Memory B cell (primary cell): Measurements from ENCODE around the gene SRRM3.
A peak's percentile ranks its signal among the peaks of the same experiment; 100 is the strongest.
"Not testable (repeated sequence)": the region's sequence is repeated elsewhere in the genome, so short reads cannot be mapped to it uniquely, and the experiment has no call there.

ENCODE experiments used
- ATAC-seq: fragments of 150-1000 bp; cut with Tn5 transposase; 2 replicates; pipeline ENCODE4 v1.10.0; 2021; ENCODE audit warnings: low read depth, mild to moderate bottlenecking, moderate library complexity
- DNase-seq, 2 donors: peaks; one replicate each; pipeline ENCODE4 v3.0.0; 2022; ENCODE audit warnings: low spot score in 2 of 2
- H3K27ac Mint-ChIP-seq: one replicate; pipeline ENCODE4 v1.8.0; 2022; ENCODE audit warnings: mild to moderate bottlenecking, moderate library complexity, mixed read lengths
- H3K27me3 Mint-ChIP-seq: one replicate; pipeline ENCODE4 v1.8.0; 2022; ENCODE audit warnings: mixed read lengths
- H3K36me3 Mint-ChIP-seq: one replicate; pipeline ENCODE4 v1.8.0; 2022; ENCODE audit warnings: mild to moderate bottlenecking, mixed read lengths
- H3K4me1 Mint-ChIP-seq: one replicate; pipeline ENCODE4 v1.8.0; 2022; ENCODE audit warnings: mixed read lengths
- H3K4me3 Mint-ChIP-seq: one replicate; pipeline ENCODE4 v1.8.0; 2022; ENCODE audit warnings: mild to moderate bottlenecking, moderate library complexity, mixed read lengths
- H3K9me3 Mint-ChIP-seq: one replicate; pipeline ENCODE4 v1.8.0; 2022; ENCODE audit warnings: mixed read lengths

Gene SRRM3

DNA sequence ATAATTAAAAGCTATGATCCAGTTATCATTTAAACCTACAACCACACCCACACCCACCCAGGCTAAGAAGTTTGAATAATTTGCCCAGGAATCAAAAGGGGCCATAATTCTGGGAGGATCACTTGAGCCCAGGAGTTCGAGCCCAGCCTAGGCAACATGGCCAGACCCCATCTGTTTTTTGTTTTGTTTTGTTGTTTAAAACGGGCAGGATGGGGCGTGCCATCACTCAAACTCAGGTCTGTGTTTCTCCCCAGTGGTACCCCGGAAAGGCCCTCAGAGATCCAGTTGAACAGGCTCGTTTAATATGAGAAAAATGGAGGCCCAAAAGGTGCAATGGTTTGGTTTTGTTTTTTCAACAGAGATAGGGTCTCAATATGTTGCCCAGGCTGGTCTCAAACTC lies 124.1 kb downstream of the SRRM3 start:
- Mint-ChIP-seq H3K4me1 (peaks cover 16% of the 10 kb centered on the region), H3K27me3 (no peaks in the 10 kb centered on the region), H3K36me3 (peaks cover 22% of the 10 kb centered on the region), H3K4me3 (no peak overlapping the region), H3K27ac (no peak overlapping the region), H3K9me3 (no peaks in the 10 kb centered on the region)
- ATAC-seq (no peak), DNase-seq (no peak)

DNA sequence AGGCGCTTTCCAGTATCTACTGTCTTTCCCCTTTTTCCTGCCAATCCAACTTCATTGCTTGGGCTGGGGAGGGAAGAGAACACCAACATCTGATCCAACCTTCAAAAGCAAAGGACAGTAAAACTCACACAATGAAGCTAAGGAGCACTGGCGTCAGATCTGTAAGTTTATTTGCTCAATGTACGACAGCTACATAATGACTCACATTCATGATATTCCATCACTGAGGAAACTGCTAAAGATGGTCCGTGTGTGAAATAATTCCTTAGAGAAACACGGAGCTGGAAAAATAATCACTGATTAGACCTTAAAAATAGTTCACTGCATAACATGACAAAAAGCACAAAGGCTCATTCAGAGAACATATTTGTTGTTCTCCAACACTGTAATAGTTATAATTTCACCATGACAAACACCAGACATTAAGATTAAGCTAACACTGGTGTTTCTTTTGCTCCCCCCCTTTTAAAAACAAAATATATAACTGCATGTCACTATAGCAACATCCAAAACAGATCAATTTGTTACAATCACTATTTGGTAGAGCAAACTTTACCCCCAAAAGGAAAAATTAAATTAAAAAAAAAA lies 125.0 kb downstream of the SRRM3 start:
- H3K9me3 Mint-ChIP-seq: no peaks in the 10 kb centered on the region
- H3K27ac Mint-ChIP-seq: no peak overlapping the region
- H3K27me3 Mint-ChIP-seq: no peaks in the 10 kb centered on the region
- peaks cover 22% of the 10 kb centered on the region for H3K36me3 Mint-ChIP-seq
- no peak overlapping the region for H3K4me3 Mint-ChIP-seq
- no peak for DNase-seq
- H3K4me1 Mint-ChIP-seq: peaks cover 16% of the 10 kb centered on the region
- ATAC-seq: no peak

DNA sequence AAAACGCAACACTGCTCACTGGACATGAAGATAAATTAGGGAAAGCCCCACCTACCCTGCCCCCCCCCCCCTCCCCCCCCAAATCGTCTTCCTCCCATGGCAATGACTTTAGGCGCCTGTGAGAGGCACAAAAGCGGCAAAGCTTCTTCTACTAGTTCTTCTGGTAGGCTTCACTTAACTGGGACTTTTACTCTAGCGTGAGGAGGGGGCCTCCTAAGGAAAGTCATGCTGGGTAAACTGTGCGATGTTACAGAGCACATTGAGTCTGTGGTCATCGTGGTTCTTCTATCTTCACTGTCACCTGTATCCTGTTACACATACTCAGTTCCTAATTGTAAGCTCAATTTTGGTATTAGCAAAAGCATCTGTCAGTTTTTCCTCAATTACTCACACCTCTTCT lies 125.9 kb downstream of the SRRM3 start:
- H3K36me3 Mint-ChIP-seq: peaks cover 22% of the 10 kb centered on the region
- H3K4me3 Mint-ChIP-seq: no peak overlapping the region
- H3K27me3 Mint-ChIP-seq: no peaks in the 10 kb centered on the region
- ATAC-seq (peak; percentile 54), DNase-seq (no peak)
- H3K4me1 Mint-ChIP-seq: peaks cover 22% of the 10 kb centered on the region
- no peaks in the 10 kb centered on the region for H3K9me3 Mint-ChIP-seq
- no peak overlapping the region for H3K27ac Mint-ChIP-seq

DNA sequence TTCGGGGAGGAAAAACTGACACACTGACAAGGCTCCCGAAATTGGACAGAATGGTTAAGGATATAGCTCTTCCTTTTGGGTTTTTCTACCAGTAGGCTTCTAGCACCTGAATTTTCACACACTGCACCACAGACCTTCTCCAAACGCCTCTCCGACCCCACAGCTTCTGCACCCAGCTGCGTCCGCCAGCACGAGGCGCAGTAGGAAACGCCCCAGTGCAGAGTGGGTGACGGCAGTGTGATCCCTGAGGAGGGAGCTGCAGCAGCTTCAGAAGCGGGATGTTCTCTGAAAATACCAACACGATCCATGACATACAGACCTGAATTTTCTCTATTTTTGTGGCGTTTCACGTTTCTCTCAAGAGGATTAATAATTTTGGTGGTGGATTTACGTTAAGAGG lies 126.7 kb downstream of the SRRM3 start:
- no peak for DNase-seq
- Mint-ChIP-seq H3K27me3 (no peaks in the 10 kb centered on the region), H3K4me3 (no peak overlapping the region), H3K9me3 (no peaks in the 10 kb centered on the region), H3K36me3 (peaks cover 24% of the 10 kb centered on the region), H3K4me1 (peaks cover 26% of the 10 kb centered on the region), H3K27ac (no peak overlapping the region)
- no peak for ATAC-seq

DNA sequence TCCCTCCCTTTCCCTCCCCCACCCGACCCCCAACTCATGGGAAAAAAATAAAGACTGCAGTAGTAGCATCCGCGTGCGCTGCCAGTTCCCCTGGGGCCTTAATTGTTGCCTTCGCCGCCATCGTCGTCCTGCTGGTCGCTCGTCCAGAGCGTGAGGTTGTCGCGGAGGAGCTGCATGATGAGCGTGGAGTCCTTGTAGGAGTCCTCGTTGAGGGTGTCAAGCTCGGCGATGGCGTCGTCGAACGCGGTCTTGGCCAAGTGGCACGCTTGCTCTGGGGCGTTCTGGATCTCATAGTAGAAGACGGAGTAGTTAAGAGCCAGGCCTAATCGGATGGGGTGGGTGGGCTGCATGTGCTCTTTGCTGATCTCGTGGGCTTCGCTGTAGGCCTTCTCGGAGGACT lies 127.8 kb downstream of the SRRM3 start:
- no peak for DNase-seq
- Mint-ChIP-seq H3K27ac (peak overlapping the region; percentile 48), H3K36me3 (peaks cover 25% of the 10 kb centered on the region), H3K27me3 (no peaks in the 10 kb centered on the region), H3K9me3 (no peaks in the 10 kb centered on the region), H3K4me3 (no peak overlapping the region), H3K4me1 (peaks cover 31% of the 10 kb centered on the region)
- ATAC-seq: no peak

DNA sequence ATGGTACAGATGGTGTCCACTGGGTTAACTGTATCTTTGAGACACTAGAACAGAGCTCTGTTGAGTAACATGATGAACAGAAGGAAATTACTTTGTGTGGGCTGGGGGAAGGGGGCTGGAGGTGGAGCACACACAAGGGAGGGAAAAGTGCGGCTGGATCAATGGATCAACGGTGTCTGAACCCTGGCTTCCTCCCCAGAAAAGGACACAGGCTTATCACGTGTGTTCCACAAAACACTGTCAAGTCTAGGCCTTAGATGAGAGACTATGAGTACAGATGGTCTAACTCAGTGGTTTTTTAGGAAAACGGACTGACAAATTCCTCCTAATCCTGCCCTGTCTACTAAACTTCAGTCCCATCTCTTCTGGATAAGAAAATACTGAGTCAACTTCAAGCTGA lies 128.6 kb downstream of the SRRM3 start:
- peaks cover 25% of the 10 kb centered on the region for H3K36me3 Mint-ChIP-seq

DNA sequence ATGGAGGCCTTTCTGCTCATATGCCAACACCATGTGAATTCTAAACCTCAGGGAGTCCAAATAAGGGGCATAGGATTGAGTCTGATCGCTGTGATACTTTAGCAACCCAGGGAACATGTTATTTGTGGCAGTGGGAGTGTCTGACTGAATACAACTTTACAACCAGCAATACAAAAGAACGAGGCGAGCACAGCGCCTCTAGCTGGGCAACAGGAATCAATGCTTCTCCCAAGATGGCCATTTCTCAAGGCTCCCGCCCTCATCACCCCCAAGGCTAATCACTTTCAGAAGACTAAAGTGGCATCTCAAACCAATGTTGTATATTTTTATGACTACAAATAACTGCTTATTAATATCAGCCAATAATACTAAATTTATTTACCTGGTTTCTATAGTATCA lies 129.0 kb downstream of the SRRM3 start:
- no peaks in the 10 kb centered on the region for H3K27me3 Mint-ChIP-seq

More for the DNA sequence above, 128.6 kb downstream of the SRRM3 start:
- no peaks in the 10 kb centered on the region for H3K9me3 Mint-ChIP-seq
- no peak overlapping the region for H3K4me3 Mint-ChIP-seq
- peaks cover 31% of the 10 kb centered on the region for H3K4me1 Mint-ChIP-seq
- DNase-seq: no peak
- H3K27me3 Mint-ChIP-seq: no peaks in the 10 kb centered on the region
- no peak for ATAC-seq
- H3K27ac Mint-ChIP-seq: peak overlapping the region; percentile 48

DNA sequence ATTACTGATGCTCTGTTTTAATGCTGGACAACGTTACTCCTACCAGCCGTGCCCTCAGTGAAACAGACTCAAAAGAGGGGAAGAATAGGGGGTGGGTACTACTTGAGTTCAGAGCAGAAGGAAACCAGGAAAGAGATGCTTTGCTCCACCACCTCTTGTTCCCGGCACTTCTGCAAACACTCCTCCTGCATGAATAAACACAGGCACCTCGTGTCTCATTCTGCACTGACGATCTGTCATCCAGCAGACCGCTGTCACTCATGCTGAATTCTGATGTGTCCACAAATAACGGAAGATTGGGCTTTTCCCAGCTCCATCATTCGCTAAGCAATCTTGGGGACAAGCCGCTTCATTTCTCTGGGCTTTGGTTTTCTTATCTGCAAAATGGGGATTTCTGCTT lies 130.4 kb downstream of the SRRM3 start:
- Mint-ChIP-seq H3K4me3 (no peak overlapping the region), H3K36me3 (peaks cover 22% of the 10 kb centered on the region), H3K27ac (peak overlapping the region; percentile 53), H3K9me3 (no peaks in the 10 kb centered on the region), H3K4me1 (peaks cover 37% of the 10 kb centered on the region), H3K27me3 (no peaks in the 10 kb centered on the region)
- DNase-seq (no peak), ATAC-seq (no peak)

More for the DNA sequence above, 129.0 kb downstream of the SRRM3 start:
- Mint-ChIP-seq H3K27ac (no peak overlapping the region), H3K9me3 (no peaks in the 10 kb centered on the region), H3K36me3 (peaks cover 25% of the 10 kb centered on the region), H3K4me1 (peaks cover 31% of the 10 kb centered on the region), H3K4me3 (no peak overlapping the region)
- no peak for ATAC-seq
- no peak for DNase-seq

DNA sequence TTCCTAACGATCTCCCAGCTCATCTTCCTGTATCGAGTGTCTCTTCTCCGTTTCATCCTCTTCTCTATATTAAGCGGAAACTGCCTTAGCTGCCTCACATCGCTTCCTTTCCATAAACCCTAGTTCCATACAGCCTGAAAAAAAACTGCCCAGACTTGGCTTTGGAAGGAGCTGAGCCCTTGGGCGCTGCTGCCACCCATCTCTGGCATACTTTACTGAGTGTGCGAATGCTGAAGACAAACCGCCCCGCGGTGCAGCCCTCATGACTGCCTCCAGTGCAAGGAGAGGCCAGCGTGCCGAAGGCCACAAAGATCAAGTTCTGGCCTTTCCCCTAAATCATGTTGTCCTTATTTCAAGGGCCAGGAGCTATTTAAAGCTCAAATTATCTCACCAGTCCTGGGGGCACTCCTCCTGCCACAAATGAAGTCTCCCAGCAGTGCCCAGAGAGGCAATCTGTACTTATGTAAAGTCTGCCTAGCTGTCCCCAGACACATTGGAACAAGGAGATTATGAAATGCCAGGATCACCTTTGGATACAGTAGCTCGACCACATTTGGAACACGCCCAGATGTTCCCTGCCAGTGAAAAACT lies 131.9 kb downstream of the SRRM3 start:
- Mint-ChIP-seq H3K4me3 (no peak overlapping the region), H3K9me3 (no peaks in the 10 kb centered on the region), H3K4me1 (peaks cover 39% of the 10 kb centered on the region), H3K27ac (peak overlapping the region; percentile 26), H3K27me3 (no peaks in the 10 kb centered on the region), H3K36me3 (peaks cover 21% of the 10 kb centered on the region)
- DNase-seq (no peak), ATAC-seq (no peak)

DNA sequence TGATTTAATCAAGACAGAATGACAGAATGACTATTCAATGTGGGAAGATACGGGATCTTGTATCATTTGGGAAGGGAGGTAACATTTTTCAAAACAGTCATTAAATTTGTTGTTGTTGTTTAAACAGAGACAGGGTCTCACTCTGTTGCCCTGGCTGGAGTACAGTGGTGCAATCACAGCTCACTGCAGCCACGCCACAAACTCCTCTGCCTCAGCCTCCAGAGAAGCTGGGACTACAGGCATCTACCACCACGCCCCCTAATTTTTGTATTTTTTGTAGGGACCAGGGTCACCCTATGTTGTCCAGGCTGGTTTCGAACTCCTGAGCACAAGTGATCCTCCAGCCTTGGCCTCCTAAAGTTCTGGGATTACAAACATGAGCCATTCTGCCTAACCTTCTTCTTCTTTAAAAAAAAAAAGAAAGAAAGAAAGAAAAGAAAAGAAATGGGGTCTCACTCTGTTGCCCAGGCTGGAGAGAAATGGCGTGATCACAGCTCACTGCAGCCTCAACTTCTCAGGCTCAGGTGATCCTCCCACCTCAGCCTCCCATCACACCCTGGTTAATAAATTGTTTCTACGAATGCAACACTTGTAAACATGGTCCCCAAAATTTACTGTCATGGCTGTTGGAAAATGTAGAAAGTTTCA lies 132.7 kb downstream of the SRRM3 start:
- DNase-seq (no peak), ATAC-seq (no peak)
- Mint-ChIP-seq H3K27me3 (no peaks in the 10 kb centered on the region), H3K36me3 (peaks cover 13% of the 10 kb centered on the region), H3K4me3 (no peak overlapping the region), H3K4me1 (peaks cover 37% of the 10 kb centered on the region), H3K27ac (no peak overlapping the region), H3K9me3 (no peaks in the 10 kb centered on the region)

DNA sequence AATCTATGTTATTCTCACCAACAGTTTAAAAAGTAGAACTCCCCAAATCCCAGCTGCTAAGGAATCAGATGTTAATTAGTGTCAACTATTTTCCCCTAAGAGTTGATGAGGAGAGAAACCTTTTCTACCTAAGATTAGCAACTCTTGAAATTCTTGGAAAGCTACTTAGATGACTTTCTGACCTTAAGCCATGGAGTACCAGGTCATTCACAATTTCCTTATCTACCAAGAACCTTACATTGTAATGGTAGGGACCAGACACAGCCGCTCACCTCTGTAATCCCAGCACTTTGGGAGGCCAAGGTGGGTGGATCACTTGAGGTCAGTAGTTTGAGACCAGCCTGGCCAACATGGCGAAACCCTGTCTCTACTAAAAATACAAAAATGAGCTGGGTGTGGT lies 133.7 kb downstream of the SRRM3 start:
- not testable (repeated sequence) for H3K27me3 Mint-ChIP-seq, H3K9me3 Mint-ChIP-seq, H3K4me3 Mint-ChIP-seq, H3K36me3 Mint-ChIP-seq, ATAC-seq, DNase-seq, H3K27ac Mint-ChIP-seq
- peaks cover 33% of the 10 kb centered on the region for H3K4me1 Mint-ChIP-seq

DNA sequence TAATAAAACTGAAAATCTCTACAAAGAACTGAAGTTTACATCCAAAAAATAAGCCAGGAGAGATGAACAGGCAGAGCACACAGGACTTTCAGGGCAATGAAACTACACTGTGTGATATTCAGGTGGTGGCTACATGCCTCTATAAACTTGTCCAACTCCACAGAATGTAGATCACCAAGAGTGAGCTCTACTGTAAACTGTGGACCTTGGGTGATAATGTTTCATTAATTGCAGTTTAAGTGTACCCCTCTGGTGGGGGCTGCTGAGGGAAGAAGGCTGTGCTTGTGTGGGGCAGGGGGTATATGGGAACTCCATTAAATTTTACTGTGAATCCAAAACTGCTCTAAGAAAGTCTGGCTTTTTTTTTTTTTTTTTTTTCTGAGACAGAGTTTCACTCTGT lies 134.4 kb downstream of the SRRM3 start:
- Mint-ChIP-seq H3K27ac (no peak overlapping the region), H3K4me3 (no peak overlapping the region), H3K36me3 (peaks cover 6% of the 10 kb centered on the region), H3K4me1 (peaks cover 32% of the 10 kb centered on the region), H3K27me3 (no peaks in the 10 kb centered on the region), H3K9me3 (no peaks in the 10 kb centered on the region)
- DNase-seq (no peak), ATAC-seq (no peak)
